Endothelial cell of hepatic sinusoid (primary cell): Measurements from ENCODE around the gene TMEM94.

Source experiments
- in situ Hi-C: cut with HindIII; loops from 2 replicates; pipeline ENCODE4 v1.10.0; 2017; ENCODE audit warnings: low sequenced_read_pairs

TMEM94 gene

DNA sequence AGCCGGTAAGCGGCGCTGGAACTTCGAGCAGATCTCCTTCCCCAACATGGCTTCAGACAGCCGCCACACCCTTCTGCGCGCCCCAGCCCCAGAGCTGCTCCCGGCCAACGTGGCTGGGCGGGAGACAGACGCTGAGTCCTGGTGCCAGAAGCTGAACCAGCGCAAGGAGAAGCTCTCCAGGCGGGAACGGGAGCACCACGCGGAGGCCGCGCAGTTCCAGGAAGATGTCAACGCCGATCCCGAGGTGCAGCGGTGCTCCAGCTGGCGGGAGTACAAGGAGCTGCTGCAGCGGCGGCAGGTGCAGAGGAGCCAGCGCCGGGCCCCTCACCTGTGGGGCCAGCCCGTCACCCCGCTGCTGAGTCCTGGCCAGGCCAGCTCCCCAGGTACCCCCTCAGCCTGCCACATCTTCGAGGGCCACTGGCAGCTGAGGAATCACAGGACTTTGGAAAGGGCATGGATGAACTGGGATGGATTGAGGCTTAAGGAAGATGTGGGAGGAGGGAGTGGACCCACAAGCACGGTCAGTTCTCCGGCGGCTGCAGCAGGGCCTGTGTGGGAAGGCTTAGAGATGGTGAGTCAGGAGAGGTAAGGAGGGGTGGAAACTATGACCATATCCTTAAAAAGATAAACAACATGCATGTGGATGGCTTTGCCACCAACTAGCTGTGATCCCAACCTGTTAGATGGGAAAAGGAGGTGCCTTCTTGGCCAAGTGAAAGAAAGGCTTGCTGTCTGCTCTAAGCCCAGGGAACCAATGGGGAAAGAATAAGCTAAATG, 65.7 kb downstream of the TMEM94 start:
- in situ Hi-C loops: no loop called here

- in situ Hi-C loops: no loop called here
These were observed 67.2 kb downstream of the TMEM94 start for GRCh38 chr17:75523647-75524046.

DNA sequence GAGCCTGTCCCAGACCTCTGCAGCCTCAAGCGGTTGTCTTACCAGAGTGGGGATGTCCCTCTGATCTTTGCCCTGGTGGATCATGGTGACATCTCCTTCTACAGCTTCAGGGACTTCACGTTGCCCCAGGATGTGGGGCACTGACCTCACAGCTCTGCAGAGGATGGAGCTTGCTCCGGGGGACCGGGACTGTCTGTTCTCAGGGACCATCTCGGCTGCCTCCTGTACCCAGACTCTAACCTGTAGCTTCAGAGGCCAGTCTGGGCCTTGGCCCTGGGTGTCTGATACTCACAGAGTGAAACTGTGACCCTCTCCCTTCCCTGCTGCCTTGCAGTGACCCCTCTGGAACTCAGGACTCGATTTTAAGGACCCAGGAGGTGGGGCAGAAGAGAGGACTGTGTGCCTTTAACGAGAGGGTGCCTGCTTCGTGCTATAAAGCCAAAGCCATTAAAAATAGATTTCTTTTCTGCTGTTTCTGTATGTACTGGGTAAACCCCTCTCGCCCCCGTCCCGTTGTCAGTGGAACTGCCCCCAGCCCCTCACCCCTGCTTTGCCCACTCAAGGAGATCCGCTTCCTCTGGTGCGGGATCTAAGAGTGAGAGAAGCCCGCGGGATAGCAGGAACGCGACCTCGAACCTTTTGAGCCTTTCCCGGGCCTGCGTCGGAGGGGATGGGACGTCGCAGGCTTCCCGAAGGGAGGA, 68.0 kb downstream of the TMEM94 start:
- in situ Hi-C loops: no loop called here

DNA sequence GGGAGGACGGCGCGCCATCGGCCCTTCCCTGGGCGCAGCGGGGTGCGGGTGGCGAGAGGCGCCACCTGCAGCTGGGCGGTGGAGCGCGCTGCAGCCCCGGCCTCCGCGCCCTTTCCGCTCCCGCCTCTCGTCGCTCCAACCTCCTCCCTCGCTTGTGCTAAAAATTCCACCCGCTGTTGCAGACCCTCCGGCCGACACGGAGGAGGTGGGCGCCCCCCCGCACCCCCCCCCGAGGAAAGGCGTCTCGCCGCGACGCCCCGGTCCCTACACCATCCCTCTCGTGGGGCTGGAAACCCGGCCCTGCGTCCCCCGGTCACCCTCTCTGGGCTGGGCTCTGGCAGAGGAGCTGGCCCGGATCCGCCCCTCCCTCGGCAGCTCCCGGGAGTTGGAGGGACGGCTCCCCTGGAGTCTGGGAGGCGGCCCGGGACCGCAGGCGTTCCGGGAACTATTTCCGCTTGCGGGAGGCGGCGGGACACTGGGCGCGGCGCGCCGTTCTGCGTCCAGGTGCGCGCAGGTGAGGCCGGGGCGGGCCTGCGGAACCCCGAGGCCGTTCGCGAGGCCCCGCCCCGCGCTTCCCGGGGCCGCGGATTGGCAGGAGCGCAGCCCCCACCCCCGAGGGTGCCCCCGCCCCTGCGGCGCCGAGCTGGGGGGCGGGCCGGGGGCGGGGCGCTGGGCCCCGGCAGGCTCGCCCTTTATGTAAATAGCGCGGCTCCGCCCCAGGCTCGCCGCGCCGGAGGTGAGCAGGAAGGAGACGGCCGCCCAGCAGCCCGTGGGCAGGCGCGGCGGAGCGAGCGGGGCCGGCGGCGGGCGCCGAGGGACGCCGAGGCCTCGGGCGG, 68.8 kb downstream of the TMEM94 start, which contains the start of gene LLGL2:
Gene LLGL2, plus strand, starts transcription at position 728 of the 836 bp plus-strand sequence. CDS start 17,730 bp downstream, outside the sequence.
- in situ Hi-C loops: no loop called here

DNA sequence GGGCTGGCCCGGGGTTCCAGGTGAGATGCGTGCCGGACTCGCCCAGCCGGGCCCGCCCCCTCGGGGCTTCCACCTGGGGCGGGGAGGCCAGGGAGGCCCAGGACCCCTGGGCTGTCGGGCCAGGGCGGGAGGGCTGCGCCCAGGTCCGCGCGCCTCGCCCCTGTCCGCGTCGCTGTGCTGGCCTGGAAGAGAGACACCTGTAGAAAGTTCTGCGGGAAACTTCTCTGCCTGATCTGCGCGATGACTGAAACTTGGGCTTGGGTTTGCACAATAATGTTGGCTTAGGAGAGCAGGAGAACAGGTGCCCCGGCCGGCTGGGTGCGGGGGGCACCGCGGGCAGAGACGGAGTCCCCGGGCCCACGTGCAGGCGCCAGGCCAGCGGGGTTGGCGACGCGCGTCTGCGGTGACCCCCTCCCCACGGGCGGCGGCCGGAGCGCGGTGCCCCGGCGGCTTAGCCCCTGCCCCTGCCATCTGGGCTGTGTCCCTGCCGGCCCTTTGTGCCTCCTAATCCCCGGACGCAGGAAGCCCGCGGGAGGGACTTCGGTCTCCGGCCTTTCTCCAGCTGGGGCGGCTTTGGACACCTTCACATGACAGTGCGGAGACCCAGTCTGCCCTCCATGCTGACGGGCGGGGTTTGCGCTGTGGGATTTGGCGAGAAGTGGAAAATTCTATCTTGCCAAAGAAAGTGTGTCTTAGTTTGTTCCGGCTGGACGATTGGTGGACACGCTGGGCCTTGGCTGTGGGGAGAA, 69.5 kb downstream of the TMEM94 start:
- in situ Hi-C loops: no loop called here

- in situ Hi-C loops: no loop called here
These were observed 70.3 kb downstream of the TMEM94 start for GRCh38 chr17:75526555-75527270.

DNA sequence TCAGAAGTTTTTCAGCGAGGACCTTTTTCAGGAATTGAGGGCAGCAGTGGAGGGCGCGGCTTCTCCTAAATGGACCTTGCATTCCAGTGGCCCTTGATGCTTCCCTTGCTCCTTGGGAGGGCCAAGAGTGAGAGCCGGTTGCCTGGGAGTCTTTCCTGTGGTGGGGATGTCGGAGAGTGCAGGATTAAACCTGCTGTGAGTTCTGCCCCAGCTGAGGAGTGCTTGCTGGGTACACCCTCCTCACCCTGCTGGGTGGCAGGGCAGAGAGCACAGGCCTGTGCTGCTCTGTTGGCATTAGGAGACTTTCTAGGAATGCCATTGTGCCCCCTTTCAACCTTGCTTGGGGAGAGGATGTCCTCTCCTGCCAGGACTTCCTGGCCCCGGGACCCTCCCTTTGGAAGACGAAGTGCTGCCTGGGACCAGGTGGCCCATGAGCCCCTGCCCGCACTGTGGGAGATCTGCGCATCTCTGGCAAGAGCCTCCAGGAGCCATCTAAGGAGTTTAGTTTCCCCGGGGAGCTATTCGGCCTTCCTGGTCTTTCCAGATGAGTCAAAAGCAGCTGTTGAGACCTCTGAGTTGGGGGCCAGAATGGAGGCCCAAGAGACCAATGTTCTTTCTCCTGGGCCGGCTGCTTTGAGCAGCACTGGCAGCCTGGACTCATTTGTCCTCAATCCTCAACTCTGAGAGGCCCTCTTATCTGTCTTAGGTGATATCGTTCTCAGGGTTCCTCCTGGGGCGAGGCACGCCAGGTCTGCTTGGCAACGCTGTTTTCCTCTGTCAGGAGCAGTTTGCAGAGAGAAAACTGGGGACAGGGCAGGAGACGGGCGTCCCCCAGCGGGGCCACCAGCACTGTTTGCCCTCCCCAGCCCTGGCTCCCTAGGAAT, 74.6 kb downstream of the TMEM94 start:
- in situ Hi-C loops: no loop called here

GRCh38 chr17:75531721-75532072, 75.3 kb downstream of the TMEM94 start:
- in situ Hi-C loops: no loop called here

- in situ Hi-C loops: no loop called here
These were observed 78.7 kb downstream of the TMEM94 start for GRCh38 chr17:75535119-75535537.

DNA sequence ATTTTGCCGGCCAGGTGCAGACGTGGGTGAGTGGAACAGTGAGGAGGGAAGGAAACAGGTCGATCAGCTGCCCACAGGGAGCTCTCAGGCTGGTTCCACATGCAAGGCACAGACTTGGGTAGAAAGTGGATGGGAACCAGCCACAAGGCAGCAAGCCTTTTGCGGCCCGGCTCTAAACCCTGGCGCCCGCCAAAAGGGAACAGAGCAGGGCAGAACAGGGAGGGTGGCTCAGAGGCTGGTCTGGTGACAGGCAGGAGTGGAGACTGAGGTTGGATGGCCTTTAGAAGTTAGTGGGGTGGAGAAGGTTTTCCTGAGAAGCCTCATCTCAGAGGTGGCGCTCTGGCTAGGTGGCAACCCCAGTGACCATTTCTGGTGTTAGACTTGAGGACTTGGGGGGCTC, 79.4 kb downstream of the TMEM94 start:
- in situ Hi-C loops: no loop called here

DNA sequence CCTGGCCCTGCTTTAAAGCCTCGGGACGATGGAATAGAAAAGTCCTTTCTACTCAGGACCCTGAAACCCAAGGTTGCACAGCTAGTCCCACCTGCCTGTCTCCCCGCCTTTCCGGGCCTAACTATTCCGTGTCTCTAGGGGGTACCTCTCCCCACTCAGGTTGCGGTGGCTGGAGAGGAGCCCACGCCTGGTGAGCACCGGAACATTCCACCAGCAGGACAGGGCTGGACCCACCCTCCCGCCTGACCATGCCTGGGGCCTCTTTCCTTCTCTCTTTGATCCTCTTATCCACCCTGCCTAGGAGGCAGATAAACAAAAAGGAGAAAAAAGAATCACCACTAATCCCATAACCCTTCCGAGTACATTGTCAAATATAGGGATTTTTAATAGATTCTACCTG, 79.9 kb downstream of the TMEM94 start:
- in situ Hi-C loops: no loop called here

DNA sequence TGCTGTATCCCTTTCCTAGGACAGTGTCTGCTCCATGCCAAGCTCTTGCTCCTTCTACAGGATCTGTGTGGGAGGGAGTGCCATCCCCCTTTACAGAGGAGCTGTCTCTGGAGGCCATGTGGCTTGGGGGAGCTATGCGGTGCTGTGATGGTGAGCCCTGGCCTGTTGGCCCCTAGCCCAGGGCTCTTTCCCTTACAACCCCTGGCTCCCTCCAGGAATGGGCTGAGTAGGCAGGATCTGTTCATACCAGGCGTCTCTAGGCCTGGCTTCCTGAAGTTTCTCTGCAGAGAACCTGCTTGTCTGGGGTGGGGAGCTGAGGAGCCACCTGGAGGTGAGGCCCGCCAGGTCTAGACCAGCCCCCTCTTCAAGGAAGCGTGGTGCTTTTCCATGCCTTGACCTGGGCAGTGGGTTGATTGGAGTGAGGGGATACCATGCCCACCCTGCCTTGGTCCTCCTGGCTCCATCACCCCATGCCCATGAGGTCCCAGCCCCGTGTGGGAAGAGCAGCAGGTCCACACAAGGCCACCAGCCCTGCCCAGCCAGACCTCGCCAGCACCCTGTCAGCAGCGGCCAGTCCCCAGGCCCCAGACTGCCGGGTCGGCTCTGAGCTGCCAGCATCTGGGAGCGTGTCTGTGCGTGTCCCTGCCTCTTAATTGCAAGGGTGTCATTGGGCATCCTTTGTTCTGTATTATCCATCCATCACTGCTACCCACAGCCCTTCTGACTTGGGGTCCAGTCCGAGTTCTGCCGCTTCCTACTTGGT, 83.7 kb downstream of the TMEM94 start:
- in situ Hi-C loops: no loop called here

DNA sequence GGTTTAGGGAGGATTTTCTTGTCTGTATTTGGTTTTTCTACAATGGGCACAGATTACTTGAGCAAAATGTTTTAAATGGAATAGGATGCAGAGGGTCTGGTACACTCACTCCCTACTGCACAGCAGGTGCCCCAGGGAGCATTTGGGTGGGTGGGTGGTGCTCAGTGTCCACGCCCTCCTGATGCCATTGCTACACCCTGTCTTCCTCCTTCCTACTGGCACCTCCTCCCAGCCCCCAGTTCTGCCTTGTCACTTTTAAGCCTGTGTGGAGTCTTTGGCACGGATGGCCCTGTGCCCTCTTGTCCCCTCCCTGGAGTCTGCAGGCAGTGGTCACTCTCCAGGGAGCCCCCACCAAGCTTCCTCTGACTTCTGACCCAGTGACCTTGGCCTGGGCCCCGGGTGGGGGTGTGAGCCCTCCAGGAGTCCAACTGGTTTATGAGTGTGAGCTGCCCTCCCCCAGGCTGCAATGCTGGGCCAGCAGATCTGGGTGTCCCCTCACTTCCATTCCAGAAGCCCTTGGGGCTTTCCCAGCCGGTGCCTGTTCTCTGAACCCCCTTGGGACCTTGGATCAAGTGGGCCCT, 84.6 kb downstream of the TMEM94 start:
- in situ Hi-C loops: no loop called here

- in situ Hi-C loops: no loop called here
These were observed 85.8 kb downstream of the TMEM94 start for GRCh38 chr17:75542229-75542628.

DNA sequence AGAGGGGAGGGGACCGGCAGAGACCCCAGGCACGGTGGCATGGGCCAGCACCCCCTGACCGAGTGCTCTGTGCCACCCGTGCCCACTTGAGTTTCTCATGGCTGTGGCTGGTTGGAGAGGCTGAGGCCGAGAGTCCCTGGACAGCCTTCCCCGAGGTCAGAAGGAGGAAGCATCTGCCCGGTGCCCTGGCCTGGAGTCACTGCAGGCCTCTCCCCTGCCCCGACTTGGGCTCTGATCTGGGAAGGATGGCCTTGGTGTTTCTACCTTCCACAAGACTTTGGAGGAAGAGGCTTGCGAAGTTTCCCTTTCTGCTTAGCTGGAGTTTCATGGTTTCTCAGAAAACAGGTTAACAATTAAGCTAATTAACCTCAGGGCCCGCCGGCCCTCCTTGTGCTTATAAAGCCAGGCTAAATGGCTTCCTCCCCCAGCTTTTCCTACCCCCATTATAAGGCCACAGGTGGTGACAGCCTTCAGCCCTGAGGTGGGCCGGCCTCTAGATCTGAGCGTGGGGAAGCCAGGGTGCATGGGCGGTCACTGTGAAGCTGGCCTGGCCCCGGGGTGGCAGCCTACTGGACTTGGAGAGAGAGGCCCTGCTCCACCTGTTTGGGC, 86.4 kb downstream of the TMEM94 start:
- in situ Hi-C loops: no loop called here

DNA sequence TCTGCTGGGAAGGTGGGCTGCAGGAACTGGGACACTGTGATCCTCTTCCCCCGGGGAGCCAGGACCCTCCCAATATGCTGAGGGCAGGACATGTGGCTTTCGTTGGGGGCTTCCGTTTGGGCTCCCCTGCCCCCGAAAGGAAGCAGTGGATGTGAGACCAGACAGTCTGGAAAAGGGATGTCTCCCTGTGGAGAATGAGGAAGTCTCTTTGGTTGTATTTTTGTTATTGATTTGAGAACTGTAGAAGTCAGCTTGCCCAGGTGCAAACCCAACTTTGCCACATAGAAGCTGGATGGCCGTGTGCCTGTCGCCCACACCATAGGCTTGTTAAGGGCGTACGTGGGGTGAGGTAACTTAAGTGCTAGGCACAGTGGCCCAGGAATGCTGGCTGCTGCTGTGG, 87.8 kb downstream of the TMEM94 start:
- in situ Hi-C loops: no loop called here

GRCh38 chr17:75546181-75546580, 89.7 kb downstream of the TMEM94 start:
- in situ Hi-C loops: no loop called here

DNA sequence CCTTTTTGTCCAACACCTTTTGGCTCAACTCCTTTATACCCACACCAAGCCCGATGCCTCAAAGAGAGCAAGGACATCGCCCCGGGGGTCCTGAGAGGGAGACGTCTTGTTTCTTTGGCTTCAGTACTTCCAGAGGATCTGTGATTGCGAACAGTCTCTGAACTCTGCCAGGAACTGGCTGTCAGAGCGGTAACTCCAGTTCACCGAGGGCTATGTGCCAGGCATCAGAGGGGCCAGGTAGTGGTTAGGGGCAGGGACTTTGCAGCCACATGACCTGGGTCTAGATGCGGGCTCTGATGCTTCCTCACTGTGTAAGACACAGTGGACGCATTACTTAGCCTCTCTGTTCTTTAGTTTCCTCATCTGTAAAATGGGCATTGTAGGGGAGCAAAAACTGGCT, 90.7 kb downstream of the TMEM94 start:
- in situ Hi-C loops: no loop called here
